RWPE1 (cell line): ENCODE results near the gene PDPR.
"Not testable (repeated sequence)": the region's sequence is repeated elsewhere in the genome, so short reads cannot be mapped to it uniquely, and the experiment has no call there.

Experiments used
- CTCF ChIA-PET: fragments of 350-600 bp; sonication (Branson Sonifier 250); formaldehyde crosslinking; extraction: SDS; loops from one replicate; lab custom pipeline; 2021; lab: Yijun Ruan, JAX
- POLR2A ChIA-PET: fragments of 400-600 bp; formaldehyde crosslinking; extraction: SDS; loops from one replicate; lab custom pipeline; 2020; ENCODE audit warnings: antibody characterized with exemption; ENCODE audit not compliant: low non-redundant PET; lab: Yijun Ruan, JAX
- DNase-seq: peaks from one replicate; pipeline ENCODE4 v3.0.0; 2012; ENCODE audit warnings: low spot score
- H3K27ac ChIP-seq: fragments of 450-650 bp; 2 replicates; pipeline ENCODE4 v1.5.1; 2017

Gene PDPR

GRCh38 chr16:70118354-70118753 is 4.2 kb downstream of the PDPR start:
- DNase-seq, H3K27ac ChIP-seq, POLR2A ChIA-PET: not testable (repeated sequence)
- CTCF ChIA-PET = interaction anchor here (0.6 kb wide), 1 partner anchor 277 kb away, joined by 3 read pairs; no protein-coding TSS in a partner anchor

GRCh38 chr16:70118776-70119175 is 4.6 kb downstream of the PDPR start:
- DNase-seq, POLR2A ChIA-PET, CTCF ChIA-PET, H3K27ac ChIP-seq: not testable (repeated sequence)

DNA sequence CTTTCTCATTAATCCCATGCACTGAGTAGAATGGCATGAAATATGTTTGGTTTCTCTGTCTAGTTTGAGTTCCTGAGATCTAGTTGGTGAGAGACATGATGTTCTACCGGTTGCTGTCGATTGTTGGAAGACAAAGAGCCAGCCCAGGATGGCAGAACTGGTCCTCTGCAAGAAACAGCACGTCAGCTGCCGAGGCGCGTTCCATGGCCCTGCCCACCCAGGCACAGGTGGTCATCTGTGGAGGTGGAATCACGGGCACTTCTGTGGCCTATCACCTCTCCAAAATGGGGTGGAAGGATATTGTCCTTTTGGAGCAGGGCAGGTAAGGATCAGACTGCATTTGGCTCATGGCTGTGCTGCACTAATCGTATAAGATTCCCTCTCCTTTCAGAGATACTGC is 6.3 kb downstream of the PDPR start:
- DNase-seq, CTCF ChIA-PET, POLR2A ChIA-PET, H3K27ac ChIP-seq: not testable (repeated sequence)

- CTCF ChIA-PET = interaction anchor here (0.6 kb wide), 1 partner anchor 1177 kb away, joined by 4 read pairs; no protein-coding TSS in a partner anchor
- H3K27ac ChIP-seq, DNase-seq, POLR2A ChIA-PET: not testable (repeated sequence)
Measured at GRCh38 chr16:70123822-70124221, 9.7 kb downstream of the PDPR start.

GRCh38 chr16:70126226-70126625 is 12.1 kb downstream of the PDPR start:
- DNase-seq, POLR2A ChIA-PET, CTCF ChIA-PET, H3K27ac ChIP-seq: not testable (repeated sequence)

DNA sequence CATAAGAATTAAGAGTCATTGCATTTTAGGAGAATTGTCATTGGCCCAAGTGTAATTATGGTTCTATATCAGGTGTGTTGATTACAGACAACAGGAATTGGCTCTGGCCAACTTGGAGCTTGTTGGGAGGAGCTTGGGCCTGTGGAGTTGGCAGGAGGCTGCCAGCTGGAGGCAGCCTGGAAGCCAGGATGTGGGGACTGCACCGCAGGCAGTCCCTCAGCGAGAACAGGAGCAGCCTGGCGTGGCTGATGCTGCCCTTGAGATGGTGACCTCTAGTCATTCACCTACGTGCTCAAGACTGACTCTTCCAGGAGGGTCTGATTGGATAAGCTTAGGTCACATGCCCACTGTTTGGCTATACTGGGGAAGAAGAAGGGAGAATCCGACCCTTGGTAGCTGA is 13.6 kb downstream of the PDPR start:
- H3K27ac ChIP-seq, DNase-seq, POLR2A ChIA-PET, CTCF ChIA-PET: not testable (repeated sequence)

GRCh38 chr16:70128844-70129243 is 14.7 kb downstream of the PDPR start:
- POLR2A ChIA-PET, DNase-seq, H3K27ac ChIP-seq, CTCF ChIA-PET: not testable (repeated sequence)

- POLR2A ChIA-PET, H3K27ac ChIP-seq, DNase-seq, CTCF ChIA-PET: not testable (repeated sequence)
Measured at GRCh38 chr16:70135796-70136195, 21.7 kb downstream of the PDPR start.

DNA sequence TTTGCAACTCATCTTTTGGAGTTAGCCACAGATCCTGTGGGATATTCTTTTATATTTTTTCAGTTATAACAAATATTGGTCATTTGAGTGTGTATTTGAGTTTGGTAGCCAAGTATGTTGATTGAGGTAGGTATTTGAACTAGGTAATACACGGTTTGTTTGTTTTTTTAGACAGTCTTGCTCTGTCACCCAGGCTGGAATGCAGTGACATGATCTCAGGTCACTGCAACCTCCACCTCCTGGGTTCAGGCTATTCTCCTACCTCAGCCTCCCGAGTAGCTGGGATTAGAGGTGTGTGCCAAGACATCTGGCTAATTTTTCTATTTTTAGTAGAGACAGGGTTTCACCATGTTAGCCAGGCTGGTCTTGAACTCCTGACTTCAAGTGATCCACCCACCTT is 22.5 kb downstream of the PDPR start:
- CTCF ChIA-PET, H3K27ac ChIP-seq, POLR2A ChIA-PET, DNase-seq: not testable (repeated sequence)

DNA sequence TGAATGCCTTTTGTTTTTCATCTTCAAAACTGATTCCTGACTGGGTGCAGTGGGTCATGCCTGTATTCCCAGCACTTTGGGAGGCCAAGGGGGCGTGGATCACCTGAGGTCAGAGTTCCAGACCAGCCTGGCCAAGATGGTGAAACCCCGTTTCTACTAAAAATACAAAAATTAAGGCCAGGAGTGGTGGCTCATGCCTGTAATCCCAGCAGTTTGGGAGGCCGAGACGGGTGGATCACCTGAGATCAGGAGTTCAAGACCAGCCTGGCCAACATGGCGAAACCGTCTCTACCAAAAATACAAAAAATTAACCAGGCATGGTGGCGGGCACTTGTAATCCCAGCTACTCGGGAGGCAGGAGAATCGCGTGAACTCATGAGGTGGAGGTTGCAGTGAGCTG is 28.6 kb downstream of the PDPR start:
- POLR2A ChIA-PET, DNase-seq, CTCF ChIA-PET: not testable (repeated sequence)

DNA sequence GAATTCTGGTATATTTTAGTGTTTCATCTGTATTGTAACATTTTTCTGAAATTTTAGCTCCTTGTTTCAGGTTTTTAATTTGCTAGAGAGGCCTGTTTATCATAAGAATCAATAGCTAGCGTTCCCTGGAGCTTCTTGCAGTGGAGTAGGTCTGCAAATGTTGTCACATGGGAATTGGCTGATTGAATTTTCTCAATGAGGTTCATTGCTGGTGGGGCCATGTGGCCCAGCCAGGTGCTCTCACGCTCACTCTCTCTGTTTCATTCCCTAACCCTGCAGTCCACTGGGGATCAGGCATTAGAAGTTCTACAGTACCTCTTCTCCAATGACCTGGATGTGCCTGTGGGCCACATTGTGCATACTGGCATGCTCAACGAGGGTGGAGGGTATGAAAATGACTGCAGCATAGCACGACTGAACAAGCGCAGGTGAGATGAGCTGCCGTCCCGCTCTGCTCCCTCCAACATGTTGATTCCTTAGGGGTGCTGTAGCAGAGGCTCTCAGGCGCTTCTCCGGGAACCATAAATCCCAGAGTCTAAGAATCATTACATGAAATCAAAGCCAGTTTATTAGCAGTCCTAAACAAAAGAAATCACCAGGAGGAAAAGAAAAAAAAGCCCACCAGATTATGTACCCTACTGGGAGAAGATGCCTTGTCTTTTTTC is 29.2 kb downstream of the PDPR start:
- POLR2A ChIA-PET, CTCF ChIA-PET, DNase-seq, H3K27ac ChIP-seq: not testable (repeated sequence)

More for the DNA sequence above, 28.6 kb downstream of the PDPR start:
- not testable (repeated sequence) for H3K27ac ChIP-seq

DNA sequence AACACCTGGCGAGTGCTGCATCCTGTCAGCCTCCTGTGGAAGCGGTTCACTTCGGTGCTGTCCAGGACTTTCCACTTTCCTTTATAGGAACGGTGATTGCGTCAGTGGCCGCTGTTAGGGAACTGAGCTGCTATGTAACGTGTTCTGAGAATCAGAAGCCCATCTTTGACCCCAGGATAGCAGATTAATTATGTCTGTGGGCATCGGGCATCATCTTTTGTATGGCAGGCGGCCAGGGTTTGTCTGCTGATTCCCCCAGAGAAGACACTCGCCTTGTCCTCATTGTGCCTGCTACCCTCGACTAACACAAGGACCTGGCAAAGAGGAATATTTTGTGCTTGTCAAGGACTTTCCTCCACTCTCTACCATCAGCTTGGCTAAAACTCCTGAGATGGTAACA is 33.7 kb downstream of the PDPR start:
- H3K27ac ChIP-seq, DNase-seq, CTCF ChIA-PET, POLR2A ChIA-PET: not testable (repeated sequence)

DNA sequence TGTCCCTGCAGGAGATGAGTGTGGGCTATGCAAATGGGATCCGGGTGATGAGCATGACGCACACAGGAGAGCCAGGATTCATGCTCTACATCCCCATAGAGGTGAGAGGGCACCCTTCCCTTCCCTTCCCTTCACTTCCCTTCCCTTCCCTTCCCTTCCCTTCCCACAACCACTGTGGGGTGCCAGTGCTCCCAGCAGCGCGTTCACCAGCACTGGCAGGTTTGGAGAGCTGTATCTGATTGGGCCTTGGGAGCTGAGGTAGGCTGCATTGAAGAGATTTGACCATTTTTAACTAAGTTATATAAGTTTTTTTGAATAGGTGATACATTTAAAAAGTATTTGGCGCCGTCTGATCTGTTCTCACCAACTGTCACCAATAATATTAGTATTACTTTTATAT is 34.3 kb downstream of the PDPR start:
- POLR2A ChIA-PET, CTCF ChIA-PET, H3K27ac ChIP-seq, DNase-seq: not testable (repeated sequence)

- H3K27ac ChIP-seq, DNase-seq, POLR2A ChIA-PET: not testable (repeated sequence)
- CTCF ChIA-PET = interaction anchor here (0.6 kb wide), 1 partner anchor 1211 kb away, joined by 3 read pairs; no protein-coding TSS in a partner anchor
Measured at GRCh38 chr16:70149296-70149695, 35.2 kb downstream of the PDPR start.
